SW480 (cell line): Measurements from ENCODE around the gene CTU2.

ENCODE experiments used
- DNase-seq: peaks from one replicate; pipeline ENCODE4 v3.0.0-alpha.2; 2016; ENCODE audit warnings: low spot score

CTU2 gene

GRCh38 chr16:88697116-88697830 is 9.0 kb upstream of the CTU2 start:
- no peak for DNase-seq

DNA sequence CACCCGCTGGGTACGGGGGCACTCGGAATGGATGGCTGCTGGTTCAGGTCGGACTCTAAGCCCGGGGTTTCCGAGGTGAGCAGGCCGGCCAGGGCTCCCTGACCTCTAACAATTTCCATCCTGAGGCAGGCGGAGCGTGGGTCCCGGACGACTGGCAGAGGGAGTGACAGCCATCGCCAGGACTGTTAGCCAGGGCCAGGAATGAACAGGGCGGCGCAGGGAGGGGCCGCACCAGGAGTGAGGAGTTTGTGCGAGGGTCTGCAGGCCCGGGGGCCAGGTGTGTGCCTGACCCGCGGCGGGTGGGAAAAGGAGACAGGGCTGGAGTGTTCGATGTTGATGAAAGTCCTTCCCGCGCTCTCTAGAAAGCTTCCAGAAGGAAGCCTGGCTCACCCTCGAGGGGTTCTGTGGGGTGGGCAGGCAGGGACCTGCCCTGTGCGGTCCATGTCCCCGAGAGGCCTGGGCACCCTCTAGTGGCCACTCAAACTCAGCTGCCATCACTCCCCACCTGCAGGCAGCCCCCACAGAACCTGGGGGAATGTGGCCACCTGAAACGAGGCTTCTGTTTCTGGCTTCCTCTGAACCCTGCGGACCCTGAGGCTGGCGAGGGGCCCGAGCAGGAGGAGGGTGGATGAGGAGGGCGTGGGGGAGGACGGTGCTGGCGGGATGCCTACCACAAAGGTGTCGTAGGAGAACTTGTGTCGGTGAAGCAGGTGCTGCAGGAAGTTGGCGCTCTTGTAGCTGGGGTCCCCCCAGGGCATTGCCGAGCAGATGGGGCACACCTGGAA is 8.3 kb upstream of the CTU2 start:
- no peak for DNase-seq

- DNase-seq, result no peak
Observed at GRCh38 chr16:88698646-88699045, 7.7 kb upstream of the CTU2 start.

- DNase-seq, result no peak
Observed at GRCh38 chr16:88699180-88699579, 7.1 kb upstream of the CTU2 start.

GRCh38 chr16:88700322-88700635 is 6.0 kb upstream of the CTU2 start:
- DNase-seq, result no peak

- no peak for DNase-seq
Observed at GRCh38 chr16:88700636-88701482, 5.4 kb upstream of the CTU2 start.

- no peak for DNase-seq
Observed at GRCh38 chr16:88701581-88702370, 4.5 kb upstream of the CTU2 start.

- no peak for DNase-seq
Observed at GRCh38 chr16:88702371-88703210, 3.7 kb upstream of the CTU2 start.

- DNase-seq, result no peak
Observed at GRCh38 chr16:88703486-88704309, 2.6 kb upstream of the CTU2 start.

GRCh38 chr16:88705076-88705684 is 1.1 kb upstream of the CTU2 start:
- DNase-seq, result no peak

GRCh38 chr16:88705801-88706228 is 488 bp upstream of the CTU2 start:
- DNase-seq, result no peak

- no peak for DNase-seq
Observed at GRCh38 chr16:88706965-88707826, 893 bp downstream of the CTU2 start.

DNA sequence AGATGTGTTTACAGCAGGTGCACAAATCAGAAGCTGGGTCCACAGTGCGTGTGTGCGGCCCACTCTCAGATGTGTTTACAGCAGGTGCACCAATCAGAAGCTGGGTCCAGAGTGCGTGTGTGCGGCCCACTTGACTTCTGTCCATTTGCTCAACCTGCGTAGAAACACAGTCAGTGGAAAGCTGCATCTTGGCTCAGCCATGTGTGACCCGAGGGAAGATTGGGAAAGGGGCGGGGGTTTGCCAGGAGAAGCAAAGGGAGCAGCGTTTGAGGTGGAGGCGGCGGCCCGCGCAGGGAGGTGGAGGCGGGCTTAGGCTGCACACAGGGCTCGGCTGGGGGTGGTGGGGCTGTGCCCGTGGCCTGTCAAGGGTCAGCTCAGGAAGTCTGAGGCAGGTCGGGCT is 4.3 kb downstream of the CTU2 start:
- DNase-seq, result no peak

- no peak for DNase-seq
Observed at GRCh38 chr16:88711750-88712340, 5.5 kb downstream of the CTU2 start.

DNA sequence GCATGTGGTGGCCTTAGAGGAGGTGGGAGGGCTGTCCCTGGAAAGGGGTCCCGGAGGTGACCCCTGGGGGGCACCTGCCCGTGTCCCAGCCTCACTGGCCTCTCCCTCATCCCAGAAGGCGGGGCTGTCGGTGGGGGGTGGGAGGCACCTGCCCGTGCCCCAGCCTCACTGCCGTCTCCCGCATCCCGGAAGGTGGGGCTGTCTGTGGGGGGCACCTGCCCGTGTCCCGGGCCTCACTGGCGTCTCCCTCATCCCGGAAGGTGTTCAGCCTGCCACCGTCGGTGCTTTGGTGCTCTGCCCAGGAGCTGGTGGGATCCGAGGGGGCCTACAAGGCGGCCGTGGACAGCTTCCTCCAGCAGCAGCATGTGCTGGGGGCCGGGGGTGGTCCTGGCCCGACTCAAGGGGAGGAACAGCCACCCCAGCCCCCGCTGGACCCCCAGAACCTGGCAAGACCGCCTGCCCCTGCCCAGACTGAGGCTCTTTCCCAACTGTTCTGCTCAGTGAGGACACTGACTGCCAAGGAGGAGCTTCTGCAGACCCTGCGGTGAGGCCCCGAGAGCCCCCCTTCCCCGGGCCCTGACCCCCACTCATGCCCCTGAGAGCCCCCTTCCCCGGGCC is 6.2 kb downstream of the CTU2 start:
- no peak for DNase-seq

GRCh38 chr16:88713054-88713453 is 6.8 kb downstream of the CTU2 start:
- no peak for DNase-seq

DNA sequence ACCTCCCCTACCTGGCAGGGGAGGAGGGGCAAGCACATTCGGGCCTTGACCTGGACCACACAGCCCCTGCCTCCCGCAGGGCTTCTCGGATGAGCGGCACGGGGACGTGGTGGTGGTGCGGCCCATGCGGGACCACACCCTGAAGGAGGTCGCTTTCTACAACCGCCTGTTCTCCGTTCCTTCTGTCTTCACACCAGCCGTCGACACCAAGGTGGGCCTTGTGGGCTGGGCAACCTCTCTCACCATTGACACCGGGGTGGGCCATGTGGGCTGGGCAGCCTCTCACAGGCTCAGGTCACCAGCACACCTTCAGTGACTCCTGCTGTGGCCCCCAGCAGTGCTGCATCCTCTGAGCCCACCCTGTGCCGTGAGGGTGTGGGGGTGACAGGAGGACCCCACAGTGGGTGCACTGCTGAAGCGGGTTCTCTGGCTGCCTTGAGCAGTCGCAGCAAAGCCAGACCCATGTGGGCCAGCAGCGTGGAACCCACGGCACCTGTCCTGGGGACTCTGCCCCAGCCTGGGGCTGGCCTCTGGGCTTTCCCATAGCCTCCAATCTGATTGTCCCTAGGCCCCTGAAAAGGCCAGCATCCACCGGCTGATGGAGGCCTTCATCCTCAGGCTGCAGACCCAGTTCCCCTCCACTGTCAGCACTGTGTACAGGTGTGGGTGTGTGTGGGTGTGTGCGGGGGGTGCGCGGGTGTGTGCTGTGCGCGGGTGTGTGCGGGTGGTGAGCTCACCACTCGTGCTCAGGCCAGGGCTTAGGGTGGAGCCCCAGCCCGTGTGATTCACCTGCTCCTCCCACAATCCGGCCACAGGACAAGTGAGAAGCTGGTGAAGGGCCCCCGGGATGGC is 7.5 kb downstream of the CTU2 start:
- DNase-seq, result no peak
